ENCODE measurements around the gene ZNF594. TPM values are rescaled to one million over a fixed set of nuclear protein-coding genes. Genes with fewer than 3 reads are reported as not detected.
"Not testable (repeated sequence)": the region's sequence is repeated elsewhere in the genome, so short reads cannot be mapped to it uniquely, and the experiment has no call there.

The ZNF594 gene
- total RNA-seq, 6 experiments from 2014 or later, result 3.3 to 5.1 (median 4.6) TPM

DNA sequence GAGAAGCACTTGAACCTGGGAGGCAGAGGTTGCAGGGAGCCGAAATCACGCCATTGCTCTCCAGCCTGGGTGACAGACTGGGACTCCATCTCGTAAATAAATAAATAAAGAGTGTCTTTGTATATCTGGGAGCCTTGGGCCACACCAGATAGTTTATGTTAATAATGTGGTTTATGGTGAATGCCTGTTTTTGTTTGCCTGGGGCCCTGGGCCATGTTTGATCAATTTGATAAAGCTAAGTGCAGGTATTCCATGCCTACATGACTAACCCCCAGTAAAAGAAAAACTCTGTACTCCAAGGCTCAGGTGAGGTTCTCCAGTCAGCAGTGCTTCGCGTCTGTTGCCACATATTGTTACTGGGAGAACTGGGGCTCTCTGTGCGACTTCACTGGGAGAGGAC lies 27.9 kb upstream of the ZNF594 start:
- Mint-ChIP-seq H3K27me3 (ENCODE audit: insufficient read depth) (no peaks in the 10 kb centered on the region), H3K36me3 (ENCODE audit: low read depth) (peaks cover 9% of the 10 kb centered on the region), H3K9me3 (no peaks in the 10 kb centered on the region), H3K4me3 (no peak overlapping the region), H3K27ac (no peak overlapping the region), H3K4me1 (ENCODE audit: low read depth) (peaks cover 16% of the 10 kb centered on the region)
- no peak for DNase-seq
- TF ChIP-seq, protein P1, sequence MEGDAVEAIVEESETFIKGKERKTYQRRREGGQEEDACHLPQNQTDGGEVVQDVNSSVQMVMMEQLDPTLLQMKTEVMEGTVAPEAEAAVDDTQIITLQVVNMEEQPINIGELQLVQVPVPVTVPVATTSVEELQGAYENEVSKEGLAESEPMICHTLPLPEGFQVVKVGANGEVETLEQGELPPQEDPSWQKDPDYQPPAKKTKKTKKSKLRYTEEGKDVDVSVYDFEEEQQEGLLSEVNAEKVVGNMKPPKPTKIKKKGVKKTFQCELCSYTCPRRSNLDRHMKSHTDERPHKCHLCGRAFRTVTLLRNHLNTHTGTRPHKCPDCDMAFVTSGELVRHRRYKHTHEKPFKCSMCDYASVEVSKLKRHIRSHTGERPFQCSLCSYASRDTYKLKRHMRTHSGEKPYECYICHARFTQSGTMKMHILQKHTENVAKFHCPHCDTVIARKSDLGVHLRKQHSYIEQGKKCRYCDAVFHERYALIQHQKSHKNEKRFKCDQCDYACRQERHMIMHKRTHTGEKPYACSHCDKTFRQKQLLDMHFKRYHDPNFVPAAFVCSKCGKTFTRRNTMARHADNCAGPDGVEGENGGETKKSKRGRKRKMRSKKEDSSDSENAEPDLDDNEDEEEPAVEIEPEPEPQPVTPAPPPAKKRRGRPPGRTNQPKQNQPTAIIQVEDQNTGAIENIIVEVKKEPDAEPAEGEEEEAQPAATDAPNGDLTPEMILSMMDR (IDR thresholded peaks at IDR 0.05), result no peak

DNA sequence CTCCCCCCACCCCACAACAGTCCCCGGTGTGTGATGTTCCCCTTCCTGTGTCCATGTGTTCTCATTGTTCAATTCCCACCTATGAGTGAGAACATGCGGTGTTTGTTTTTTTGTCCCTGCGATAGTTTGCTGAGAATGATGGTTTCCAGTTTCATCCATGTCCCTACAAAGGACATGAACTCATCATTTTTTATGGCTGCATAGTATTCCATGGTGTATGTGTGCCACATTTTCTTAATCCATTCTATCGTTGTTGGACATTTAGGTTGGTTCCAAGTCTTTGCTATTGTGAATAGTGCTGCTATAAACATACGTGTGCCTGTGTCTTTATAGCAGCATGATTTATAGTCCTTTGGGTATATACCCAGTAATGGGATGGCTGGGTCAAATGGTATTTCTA lies 25.9 kb upstream of the ZNF594 start:
- not testable (repeated sequence) for H3K27ac Mint-ChIP-seq; H3K4me3 Mint-ChIP-seq; H3K36me3 Mint-ChIP-seq (ENCODE audit: low read depth); H3K27me3 Mint-ChIP-seq (ENCODE audit: insufficient read depth); H3K9me3 Mint-ChIP-seq; DNase-seq
- peaks cover 10% of the 10 kb centered on the region for H3K4me1 Mint-ChIP-seq (ENCODE audit: low read depth)

DNA sequence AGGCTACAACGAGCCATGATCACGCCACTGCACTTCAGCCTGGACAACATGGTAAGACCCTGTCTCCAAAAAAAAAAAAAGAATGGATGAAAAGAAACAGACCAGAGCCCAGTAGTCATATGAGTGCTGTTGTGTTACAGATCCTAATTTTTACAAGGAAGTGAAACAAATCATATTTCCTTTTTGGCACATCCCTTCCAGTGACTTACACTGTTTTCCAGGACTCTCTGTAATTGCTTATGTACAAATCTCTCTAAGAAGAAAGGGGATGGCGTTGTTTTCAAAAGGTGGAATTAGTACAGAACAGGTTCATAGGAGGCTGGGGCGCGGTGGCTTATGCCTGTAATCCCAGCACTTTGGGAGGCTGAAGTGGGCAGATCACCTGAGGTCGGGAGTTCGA lies 19.8 kb upstream of the ZNF594 start:
- Mint-ChIP-seq H3K36me3 (ENCODE audit: low read depth) (peaks cover 13% of the 10 kb centered on the region), H3K27me3 (ENCODE audit: insufficient read depth) (no peaks in the 10 kb centered on the region; the same call in 1 of the 2 replicates), H3K27ac (no peak overlapping the region), H3K4me1 (ENCODE audit: low read depth) (0 out of 2 replicates have a peak, but pooled peaks cover 8% of the 10 kb centered on the region), H3K4me3 (no peak overlapping the region), H3K9me3 (no peaks in the 10 kb centered on the region)
- no peak for DNase-seq
- TF ChIP-seq, protein P1 (IDR thresholded peaks at IDR 0.05), result no peak

- no peak for DNase-seq
- TF ChIP-seq, protein P1 (IDR thresholded peaks at IDR 0.05), result no peak
- no peak overlapping the region for H3K27ac Mint-ChIP-seq
- no peaks in the 10 kb centered on the region for H3K9me3 Mint-ChIP-seq
- peaks cover 13% of the 10 kb centered on the region for H3K36me3 Mint-ChIP-seq (ENCODE audit: low read depth)
- H3K27me3 Mint-ChIP-seq (ENCODE audit: insufficient read depth), result no peaks in the 10 kb centered on the region; the same call in 1 of the 2 replicates
- H3K4me3 Mint-ChIP-seq, result no peak overlapping the region
- 0 out of 2 replicates have a peak, but pooled peaks cover 8% of the 10 kb centered on the region for H3K4me1 Mint-ChIP-seq (ENCODE audit: low read depth)
These were observed 19.1 kb upstream of the ZNF594 start for GRCh38 chr17:5210614-5211252.

GRCh38 chr17:5210091-5210490 lies 18.4 kb upstream of the ZNF594 start:
- no peak overlapping the region for H3K27ac Mint-ChIP-seq
- peaks cover 13% of the 10 kb centered on the region for H3K36me3 Mint-ChIP-seq (ENCODE audit: low read depth)
- TF ChIP-seq, protein P1 (IDR thresholded peaks at IDR 0.05), result no peak
- 0 out of 2 replicates have a peak, but pooled peaks cover 8% of the 10 kb centered on the region for H3K4me1 Mint-ChIP-seq (ENCODE audit: low read depth)
- no peaks in the 10 kb centered on the region for H3K9me3 Mint-ChIP-seq
- H3K4me3 Mint-ChIP-seq, result no peak overlapping the region
- DNase-seq, result no peak
- H3K27me3 Mint-ChIP-seq (ENCODE audit: insufficient read depth), result no peaks in the 10 kb centered on the region; the same call in 1 of the 2 replicates

DNA sequence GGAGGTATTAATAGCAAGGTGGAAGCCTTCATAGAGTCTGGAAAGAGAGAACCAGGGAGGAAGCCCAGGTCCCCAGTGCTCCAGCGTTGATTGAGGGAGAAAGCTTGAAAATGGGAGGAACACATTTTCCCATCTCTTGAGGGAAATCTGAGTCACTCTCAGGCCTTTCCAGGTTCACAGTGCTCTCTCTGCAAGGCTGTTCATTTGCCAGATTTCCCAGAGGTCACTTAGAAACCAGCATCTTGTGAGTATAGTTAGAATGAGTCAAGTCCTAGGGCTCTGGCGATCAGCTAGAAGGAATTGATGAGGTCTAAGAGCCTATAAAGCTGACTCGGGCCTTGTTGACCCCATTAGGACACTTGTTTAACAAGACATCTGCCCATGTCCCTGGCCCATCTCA lies 17.7 kb upstream of the ZNF594 start:
- peak; percentile 52 for DNase-seq
- Mint-ChIP-seq H3K27ac (no peak overlapping the region), H3K9me3 (no peaks in the 10 kb centered on the region; the same call in 1 of the 2 replicates), H3K4me3 (no peak overlapping the region), H3K4me1 (ENCODE audit: low read depth) (peaks cover 8% of the 10 kb centered on the region), H3K36me3 (ENCODE audit: low read depth) (peaks cover 9% of the 10 kb centered on the region; the same call in 1 of the 2 replicates), H3K27me3 (ENCODE audit: insufficient read depth) (no peaks in the 10 kb centered on the region; the same call in 1 of the 2 replicates)
- TF ChIP-seq, protein P1 (IDR thresholded peaks at IDR 0.05), result no peak
